Transverse colon (tissue), 4 donors: Measurements from ENCODE around the gene CASK.

Experiments used
- EP300 ChIP-seq: sonication (generic); formaldehyde crosslinking; IDR thresholded peaks from one replicate; pipeline ENCODE4 v1.6.1; 2017; ENCODE audit warnings: antibody characterized with exemption, low read depth
- POLR2A ChIP-seq: fragments of 450-650 bp; IDR thresholded peaks from one replicate; pipeline ENCODE4 v1.6.1; 2016; ENCODE audit warnings: antibody characterized with exemption, mild to moderate bottlenecking, moderate library complexity
- POLR2AphosphoS5 ChIP-seq, 3 donors: sonication (generic); formaldehyde crosslinking; IDR thresholded peaks; one replicate each; pipeline ENCODE4 v1.6.1; 2016; ENCODE audit warnings: antibody characterized with exemption in 3 of 3
- TF ChIP-seq, protein P1 (sequence below), 5 experiments: fragments of 200-600 bp in 3 of 5; fragments of 450-650 bp in 2 of 5; sonication (generic) in 3 of 5; IDR thresholded peaks; 1 replicate in 2 of 5; 2 replicates in 3 of 5; pipeline ENCODE4 v1.5.1; 2016 to 2017; ENCODE audit warnings: antibody characterized with exemption in 5 of 5, inconsistent platforms in 3 of 5, mild to moderate bottlenecking in 2 of 5, moderate library complexity in 1 of 5

DNA sequence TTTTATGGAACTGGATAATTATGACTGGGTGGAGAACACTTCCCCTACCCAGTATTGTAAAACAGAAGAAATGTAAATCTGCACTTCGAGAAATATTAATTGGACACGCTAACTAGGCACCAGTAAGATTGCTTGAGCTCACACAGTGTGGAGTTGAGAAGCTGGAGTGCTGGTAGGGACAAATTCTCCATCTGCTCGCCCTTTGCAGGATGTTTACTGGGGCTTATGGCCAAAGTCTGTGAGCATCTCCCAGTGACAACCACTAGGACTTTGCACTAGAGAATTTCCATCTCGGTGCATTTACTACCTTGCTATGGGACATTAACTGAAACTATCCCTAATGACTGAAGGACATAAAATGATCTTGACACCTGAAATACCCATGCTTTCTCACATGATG, 268.3 kb downstream of the CASK start:
- no peak for TF ChIP-seq EP300
- TF ChIP-seq, protein P1, sequence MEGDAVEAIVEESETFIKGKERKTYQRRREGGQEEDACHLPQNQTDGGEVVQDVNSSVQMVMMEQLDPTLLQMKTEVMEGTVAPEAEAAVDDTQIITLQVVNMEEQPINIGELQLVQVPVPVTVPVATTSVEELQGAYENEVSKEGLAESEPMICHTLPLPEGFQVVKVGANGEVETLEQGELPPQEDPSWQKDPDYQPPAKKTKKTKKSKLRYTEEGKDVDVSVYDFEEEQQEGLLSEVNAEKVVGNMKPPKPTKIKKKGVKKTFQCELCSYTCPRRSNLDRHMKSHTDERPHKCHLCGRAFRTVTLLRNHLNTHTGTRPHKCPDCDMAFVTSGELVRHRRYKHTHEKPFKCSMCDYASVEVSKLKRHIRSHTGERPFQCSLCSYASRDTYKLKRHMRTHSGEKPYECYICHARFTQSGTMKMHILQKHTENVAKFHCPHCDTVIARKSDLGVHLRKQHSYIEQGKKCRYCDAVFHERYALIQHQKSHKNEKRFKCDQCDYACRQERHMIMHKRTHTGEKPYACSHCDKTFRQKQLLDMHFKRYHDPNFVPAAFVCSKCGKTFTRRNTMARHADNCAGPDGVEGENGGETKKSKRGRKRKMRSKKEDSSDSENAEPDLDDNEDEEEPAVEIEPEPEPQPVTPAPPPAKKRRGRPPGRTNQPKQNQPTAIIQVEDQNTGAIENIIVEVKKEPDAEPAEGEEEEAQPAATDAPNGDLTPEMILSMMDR (IDR thresholded peaks at IDR 0.05) = no peak
- no peak for TF ChIP-seq POLR2A
- no peak for TF ChIP-seq POLR2AphosphoS5 (IDR thresholded peaks at IDR 0.05)
